ENCODE results near the gene SYT17.

The SYT17 gene

GRCh38 chr16:19165101-19165500, 2.9 kb upstream of the SYT17 start:
- Histone ChIP-seq H3K9me3 (ENCODE audit: control insufficient read depth, insufficient read depth, low read length) (no peaks in the 10 kb centered on the region), H3K4me1 (ENCODE audit: control insufficient read depth, insufficient read depth, low read length) (peaks cover 2% of the 10 kb centered on the region), H3K27me3 (ENCODE audit: control insufficient read depth, insufficient read depth, low read length) (peaks cover 12% of the 10 kb centered on the region), H3K36me3 (ENCODE audit: control insufficient read depth, insufficient read depth, low read length) (no peaks in the 10 kb centered on the region), H3K4me3 (ENCODE audit: low read depth, low read length) (no peak overlapping the region), H3K9ac (ENCODE audit: low read depth, low read length) (no peak overlapping the region)

- Histone ChIP-seq H3K4me3 (ENCODE audit: low read depth, low read length) (no peak overlapping the region), H3K27me3 (ENCODE audit: control insufficient read depth, insufficient read depth, low read length) (peaks cover 12% of the 10 kb centered on the region), H3K9me3 (ENCODE audit: control insufficient read depth, insufficient read depth, low read length) (no peaks in the 10 kb centered on the region), H3K4me1 (ENCODE audit: control insufficient read depth, insufficient read depth, low read length) (peaks cover 2% of the 10 kb centered on the region), H3K36me3 (ENCODE audit: control insufficient read depth, insufficient read depth, low read length) (no peaks in the 10 kb centered on the region), H3K9ac (ENCODE audit: low read depth, low read length) (no peak overlapping the region)
Measured at GRCh38 chr16:19166500-19166899, 1.5 kb upstream of the SYT17 start.

GRCh38 chr16:19168371-19169081, 486 bp downstream of the SYT17 start:
- H3K9ac ChIP-seq (ENCODE audit: low read depth, low read length) = peak overlapping the region; percentile 60

GRCh38 chr16:19169082-19169639, 1.1 kb downstream of the SYT17 start:
- Histone ChIP-seq H3K9me3 (ENCODE audit: control insufficient read depth, insufficient read depth, low read length) (no peaks in the 10 kb centered on the region), H3K9ac (ENCODE audit: low read depth, low read length) (no peak overlapping the region), H3K4me1 (ENCODE audit: control insufficient read depth, insufficient read depth, low read length) (peaks cover 2% of the 10 kb centered on the region), H3K4me3 (ENCODE audit: low read depth, low read length) (peak overlapping the region; percentile 80), H3K36me3 (ENCODE audit: control insufficient read depth, insufficient read depth, low read length) (no peaks in the 10 kb centered on the region), H3K27me3 (ENCODE audit: control insufficient read depth, insufficient read depth, low read length) (peaks cover 12% of the 10 kb centered on the region)

More at GRCh38 chr16:19168371-19169081, 486 bp downstream of the SYT17 start:
- H3K36me3 ChIP-seq (ENCODE audit: control insufficient read depth, insufficient read depth, low read length) = no peaks in the 10 kb centered on the region
- peaks cover 2% of the 10 kb centered on the region for H3K4me1 ChIP-seq (ENCODE audit: control insufficient read depth, insufficient read depth, low read length)
- no peaks in the 10 kb centered on the region for H3K9me3 ChIP-seq (ENCODE audit: control insufficient read depth, insufficient read depth, low read length)
- H3K27me3 ChIP-seq (ENCODE audit: control insufficient read depth, insufficient read depth, low read length) = peaks cover 12% of the 10 kb centered on the region
- H3K4me3 ChIP-seq (ENCODE audit: low read depth, low read length) = peak overlapping the region; percentile 80

GRCh38 chr16:19170043-19170655, 2.1 kb downstream of the SYT17 start:
- peaks cover 2% of the 10 kb centered on the region for H3K4me1 ChIP-seq (ENCODE audit: control insufficient read depth, insufficient read depth, low read length)
- peaks cover 12% of the 10 kb centered on the region for H3K27me3 ChIP-seq (ENCODE audit: control insufficient read depth, insufficient read depth, low read length)

GRCh38 chr16:19172098-19172780, 4.2 kb downstream of the SYT17 start:
- no peak overlapping the region for H3K4me3 ChIP-seq (ENCODE audit: low read depth, low read length)
- H3K9me3 ChIP-seq (ENCODE audit: control insufficient read depth, insufficient read depth, low read length) = no peaks in the 10 kb centered on the region
- H3K4me1 ChIP-seq (ENCODE audit: control insufficient read depth, insufficient read depth, low read length) = peaks cover 2% of the 10 kb centered on the region
- H3K27me3 ChIP-seq (ENCODE audit: control insufficient read depth, insufficient read depth, low read length) = peaks cover 12% of the 10 kb centered on the region
- H3K36me3 ChIP-seq (ENCODE audit: control insufficient read depth, insufficient read depth, low read length) = no peaks in the 10 kb centered on the region
- no peak overlapping the region for H3K9ac ChIP-seq (ENCODE audit: low read depth, low read length)

More at GRCh38 chr16:19170043-19170655, 2.1 kb downstream of the SYT17 start:
- H3K36me3 ChIP-seq (ENCODE audit: control insufficient read depth, insufficient read depth, low read length) = no peaks in the 10 kb centered on the region
- H3K4me3 ChIP-seq (ENCODE audit: low read depth, low read length) = no peak overlapping the region
- no peak overlapping the region for H3K9ac ChIP-seq (ENCODE audit: low read depth, low read length)
- no peaks in the 10 kb centered on the region for H3K9me3 ChIP-seq (ENCODE audit: control insufficient read depth, insufficient read depth, low read length)

- no peak overlapping the region for H3K9ac ChIP-seq (ENCODE audit: low read depth, low read length)
- peaks cover 12% of the 10 kb centered on the region for H3K27me3 ChIP-seq (ENCODE audit: control insufficient read depth, insufficient read depth, low read length)
Measured at GRCh38 chr16:19173059-19173458, 5.0 kb downstream of the SYT17 start.

GRCh38 chr16:19173649-19174383, 5.8 kb downstream of the SYT17 start:
- Histone ChIP-seq H3K9ac (ENCODE audit: low read depth, low read length) (no peak overlapping the region), H3K4me1 (ENCODE audit: control insufficient read depth, insufficient read depth, low read length) (peaks cover 2% of the 10 kb centered on the region), H3K36me3 (ENCODE audit: control insufficient read depth, insufficient read depth, low read length) (no peaks in the 10 kb centered on the region), H3K9me3 (ENCODE audit: control insufficient read depth, insufficient read depth, low read length) (no peaks in the 10 kb centered on the region), H3K27me3 (ENCODE audit: control insufficient read depth, insufficient read depth, low read length) (peaks cover 12% of the 10 kb centered on the region), H3K4me3 (ENCODE audit: low read depth, low read length) (no peak overlapping the region)

More at GRCh38 chr16:19173059-19173458, 5.0 kb downstream of the SYT17 start:
- Histone ChIP-seq H3K36me3 (ENCODE audit: control insufficient read depth, insufficient read depth, low read length) (no peaks in the 10 kb centered on the region), H3K4me3 (ENCODE audit: low read depth, low read length) (no peak overlapping the region), H3K9me3 (ENCODE audit: control insufficient read depth, insufficient read depth, low read length) (no peaks in the 10 kb centered on the region), H3K4me1 (ENCODE audit: control insufficient read depth, insufficient read depth, low read length) (peaks cover 2% of the 10 kb centered on the region)

- H3K9ac ChIP-seq (ENCODE audit: low read depth, low read length) = no peak overlapping the region
- peaks cover under 1% of the 10 kb centered on the region for H3K4me1 ChIP-seq (ENCODE audit: control insufficient read depth, insufficient read depth, low read length)
- no peaks in the 10 kb centered on the region for H3K9me3 ChIP-seq (ENCODE audit: control insufficient read depth, insufficient read depth, low read length)
- H3K36me3 ChIP-seq (ENCODE audit: control insufficient read depth, insufficient read depth, low read length) = no peaks in the 10 kb centered on the region
- no peak overlapping the region for H3K4me3 ChIP-seq (ENCODE audit: low read depth, low read length)
- H3K27me3 ChIP-seq (ENCODE audit: control insufficient read depth, insufficient read depth, low read length) = peaks cover 6% of the 10 kb centered on the region
Measured at GRCh38 chr16:19174478-19174877, 6.4 kb downstream of the SYT17 start.

GRCh38 chr16:19175492-19176262, 7.6 kb downstream of the SYT17 start:
- Histone ChIP-seq H3K9ac (ENCODE audit: low read depth, low read length) (no peak overlapping the region), H3K9me3 (ENCODE audit: control insufficient read depth, insufficient read depth, low read length) (no peaks in the 10 kb centered on the region), H3K4me1 (ENCODE audit: control insufficient read depth, insufficient read depth, low read length) (no peaks in the 10 kb centered on the region), H3K36me3 (ENCODE audit: control insufficient read depth, insufficient read depth, low read length) (no peaks in the 10 kb centered on the region), H3K27me3 (ENCODE audit: control insufficient read depth, insufficient read depth, low read length) (no peaks in the 10 kb centered on the region), H3K4me3 (ENCODE audit: low read depth, low read length) (no peak overlapping the region)
